HUDEP-2 (cell line): ENCODE results near the gene AAK1.
"Not testable (repeated sequence)": the region's sequence is repeated elsewhere in the genome, so short reads cannot be mapped to it uniquely, and the experiment has no call there.

Experiments used
- DNase-seq, 76 experiments: peaks; one replicate each; lab custom pipeline; 2025; ENCODE audit not compliant: unreplicated experiment in 76 of 76; lab: John Stamatoyannopoulos, UW

Gene AAK1

DNA sequence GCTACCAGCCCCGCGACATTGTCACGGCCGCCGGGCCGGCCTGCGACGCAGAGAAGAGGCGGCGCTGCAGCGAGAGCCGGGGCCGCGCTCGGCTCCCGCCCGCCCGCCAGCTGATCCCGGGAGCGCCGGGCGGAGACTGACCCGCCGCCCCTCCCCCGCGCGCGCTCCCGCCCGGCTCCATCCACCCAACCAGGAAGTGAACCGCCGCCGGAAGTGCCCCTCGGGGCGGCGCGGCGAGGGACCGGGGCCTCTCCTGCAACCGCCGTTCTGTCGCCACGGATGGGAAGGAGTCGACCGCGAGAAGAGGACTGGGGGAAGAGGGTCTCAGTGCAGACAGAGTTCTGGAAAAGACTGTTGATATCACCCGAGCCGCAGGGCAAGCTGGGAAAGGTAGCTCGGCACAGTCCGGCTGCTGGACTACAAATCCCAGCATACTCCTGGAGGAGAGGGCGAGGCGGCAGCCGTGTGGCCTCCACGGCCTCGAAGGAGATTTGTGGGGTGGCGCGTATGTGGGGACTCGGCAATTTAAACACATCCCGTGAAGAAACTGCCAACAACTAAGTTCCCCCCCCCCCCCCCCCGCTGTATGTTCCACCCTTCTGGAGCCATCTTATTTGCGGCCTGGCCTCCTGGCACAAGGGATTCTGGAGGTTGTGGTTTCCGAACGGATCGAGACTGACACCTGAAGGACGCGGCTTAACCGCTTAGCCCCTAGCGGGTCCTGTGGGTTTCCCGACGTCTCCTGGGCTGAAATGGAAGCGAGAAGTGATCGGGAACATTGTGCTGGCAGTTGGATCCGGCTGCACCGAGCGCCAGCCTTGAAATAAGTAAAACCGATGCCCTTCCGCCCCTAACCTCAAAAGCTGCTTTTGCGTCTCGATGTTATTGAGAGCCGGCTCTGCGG is at the start of gene AAK1:
AAK1 (minus strand) TSS at position 138 of the 904 bp plus-strand sequence. CDS start 699 bp downstream, outside the sequence.
- peak in 74 of 76 experiments; percentile 33 to 96 (median 78) for DNase-seq

- no peak for DNase-seq
Measured at GRCh38 chr2:69692424-69692823, 48.9 kb upstream of the AAK1 start.

DNA sequence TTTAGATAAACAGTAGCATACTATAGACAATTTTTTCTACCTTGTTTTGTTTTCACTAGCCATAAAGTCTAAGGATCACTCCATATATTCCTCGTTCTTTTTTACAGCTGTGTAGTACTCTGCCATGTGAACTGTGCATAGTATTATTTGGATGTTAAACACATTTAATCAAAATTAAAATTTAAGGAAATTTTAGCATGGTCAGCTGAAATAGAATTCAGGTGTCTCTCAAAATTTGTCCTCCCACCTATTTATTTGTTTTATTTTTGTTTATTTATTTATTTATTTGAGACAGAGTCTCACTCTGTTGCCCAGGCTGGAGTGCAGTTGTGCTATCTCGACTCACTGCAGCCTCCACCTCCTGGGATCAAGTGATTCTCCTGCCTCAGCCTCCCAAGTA is 46.4 kb upstream of the AAK1 start:
- no peak for DNase-seq

- no peak for DNase-seq
Measured at GRCh38 chr2:69689466-69689865, 45.9 kb upstream of the AAK1 start.

GRCh38 chr2:69687971-69688611 is 44.6 kb upstream of the AAK1 start:
- no peak for DNase-seq

GRCh38 chr2:69686813-69687212 is 43.3 kb upstream of the AAK1 start:
- no peak for DNase-seq

GRCh38 chr2:69685321-69686048 is 41.9 kb upstream of the AAK1 start:
- DNase-seq: no peak

- DNase-seq: no peak
Measured at GRCh38 chr2:69683170-69683971, 39.8 kb upstream of the AAK1 start.

GRCh38 chr2:69682525-69682924 is 39.0 kb upstream of the AAK1 start:
- DNase-seq: no peak

DNA sequence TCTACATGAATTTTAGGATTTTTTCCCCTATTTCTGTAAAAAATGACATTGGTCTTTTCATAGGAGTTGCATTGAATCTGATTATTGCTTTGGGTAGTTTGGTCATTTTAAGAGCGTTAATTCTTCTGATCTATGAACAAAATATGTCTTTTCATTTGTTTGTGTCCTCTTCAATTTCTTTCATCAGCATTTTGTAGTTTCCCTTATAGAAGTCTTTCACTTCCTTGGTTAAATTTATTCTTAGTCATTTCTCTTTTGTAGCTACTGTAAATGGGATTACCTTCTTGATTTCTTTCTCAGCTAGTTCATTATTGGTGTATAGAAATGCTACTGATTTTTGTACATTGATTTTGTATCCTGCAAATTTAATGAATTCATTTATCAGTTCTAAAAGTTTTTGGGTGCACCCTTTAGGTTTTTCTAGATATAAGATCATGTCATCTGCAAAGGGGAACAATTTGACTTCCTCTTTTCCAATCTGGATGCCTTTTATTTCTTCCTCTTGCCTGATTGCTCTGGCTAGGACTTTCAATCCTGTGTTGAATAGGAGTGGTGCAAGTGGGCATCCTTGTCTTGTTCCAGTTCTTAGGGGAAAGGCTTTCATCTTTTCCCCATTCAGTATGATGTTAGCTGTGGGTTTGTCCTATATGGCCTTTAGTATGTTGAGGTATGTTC is 36.6 kb upstream of the AAK1 start:
- DNase-seq: no peak

- no peak for DNase-seq
Measured at GRCh38 chr2:69677914-69678313, 34.4 kb upstream of the AAK1 start.

GRCh38 chr2:69676146-69676545 is 32.6 kb upstream of the AAK1 start:
- DNase-seq: no peak

DNA sequence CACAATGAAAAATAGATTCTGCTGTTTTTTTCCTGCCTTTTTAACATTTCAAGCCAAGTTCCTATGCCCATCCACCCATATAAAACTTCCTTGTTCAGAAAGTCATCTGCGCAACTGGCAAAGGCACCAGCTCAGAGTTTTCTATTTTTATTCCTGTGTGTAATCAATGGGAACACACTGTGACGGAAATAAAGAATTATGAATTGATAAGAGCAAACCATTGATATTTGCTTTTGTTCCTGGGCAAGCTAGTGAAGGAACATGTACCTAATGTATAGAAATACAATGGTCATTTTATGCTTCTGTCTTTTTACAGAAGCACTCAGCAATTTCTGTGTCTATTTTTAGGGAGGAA is 30.8 kb upstream of the AAK1 start:
- no peak for DNase-seq

DNA sequence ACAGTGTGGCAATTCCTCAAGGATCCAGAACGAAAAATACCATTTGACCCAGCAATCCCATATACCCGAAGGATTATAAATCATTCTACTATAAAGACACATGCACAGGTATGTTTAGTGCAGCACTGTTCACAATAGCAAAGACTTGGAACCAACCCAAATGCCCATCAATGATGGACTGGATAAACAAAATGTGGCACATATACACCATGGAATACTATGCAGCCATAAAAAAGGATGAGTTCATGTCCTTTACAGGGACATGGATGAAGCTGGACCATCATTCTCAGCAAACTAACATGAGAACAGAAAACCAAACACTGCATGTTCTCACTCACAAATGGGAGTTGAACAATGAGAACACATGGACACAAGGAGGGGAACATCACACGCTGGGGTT is 29.6 kb upstream of the AAK1 start:
- not testable (repeated sequence) for DNase-seq

DNA sequence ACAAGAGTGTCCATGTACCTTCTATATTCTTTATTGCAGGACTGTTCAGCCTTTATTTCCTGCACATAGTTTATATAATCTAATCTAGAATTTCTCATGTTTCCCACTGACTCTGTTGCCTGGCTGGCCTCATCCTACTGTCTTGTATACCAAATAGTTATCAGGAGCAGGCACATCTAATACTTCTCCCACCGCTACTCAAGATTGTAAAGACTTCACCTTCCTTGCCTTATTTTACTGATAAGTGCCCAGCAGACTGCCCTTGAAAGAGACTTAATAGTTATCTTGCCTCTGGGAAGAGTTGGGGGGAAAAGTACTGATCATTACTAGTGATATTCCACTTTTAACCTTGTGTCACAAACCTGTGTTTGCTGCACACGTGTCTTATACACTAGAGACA is 26.1 kb upstream of the AAK1 start:
- DNase-seq: no peak

DNA sequence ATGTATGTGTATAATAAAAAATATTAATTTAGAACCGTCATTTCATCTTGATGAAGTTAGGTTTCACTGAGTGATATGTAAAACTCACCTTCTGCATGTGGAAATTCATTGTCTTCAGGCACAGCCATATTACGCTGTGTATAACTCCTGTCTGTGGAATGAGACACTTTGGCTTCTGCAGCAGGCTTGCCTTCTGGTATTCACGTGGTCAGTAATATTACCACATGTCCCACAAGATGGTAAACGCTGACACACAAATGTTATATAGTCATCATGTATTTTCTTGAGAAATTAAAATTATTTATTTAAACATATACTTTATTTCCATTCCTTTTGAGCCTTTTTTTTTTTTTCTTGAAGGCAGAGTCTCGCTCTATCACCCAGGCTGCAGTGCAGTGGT is 25.1 kb upstream of the AAK1 start:
- DNase-seq: no peak

DNA sequence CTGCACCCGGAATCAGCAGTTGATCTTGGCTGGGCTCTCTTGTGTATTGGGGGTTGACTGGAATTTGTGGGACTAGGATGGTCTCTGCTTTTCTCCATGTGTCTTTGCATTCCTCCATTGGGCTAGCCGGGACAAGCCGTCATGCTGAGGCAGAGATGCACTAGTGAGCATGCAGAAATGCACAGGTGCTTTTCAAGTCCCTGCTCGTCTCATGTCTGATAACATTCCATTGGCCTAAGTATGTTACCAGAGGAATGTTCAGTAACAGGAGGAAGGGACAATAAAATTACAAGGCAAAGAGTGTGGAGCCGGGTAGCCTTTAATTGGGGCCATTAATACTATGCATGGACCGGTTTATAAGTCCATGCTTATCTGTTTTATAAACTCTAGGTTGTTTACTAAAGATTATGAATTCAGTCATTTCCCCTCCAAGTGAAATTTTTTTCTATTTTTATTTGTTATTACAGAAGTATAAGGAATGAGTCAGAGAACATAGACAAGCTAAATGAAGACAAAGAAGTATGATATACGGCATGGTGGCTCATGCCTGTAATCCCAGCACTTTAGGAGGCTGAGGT is 24.4 kb upstream of the AAK1 start:
- DNase-seq: no peak

GRCh38 chr2:69665152-69665551 is 21.6 kb upstream of the AAK1 start:
- DNase-seq: peak in 2 of 76 experiments; percentile 8 to 22

GRCh38 chr2:69663860-69664259 is 20.3 kb upstream of the AAK1 start:
- DNase-seq: no peak

DNA sequence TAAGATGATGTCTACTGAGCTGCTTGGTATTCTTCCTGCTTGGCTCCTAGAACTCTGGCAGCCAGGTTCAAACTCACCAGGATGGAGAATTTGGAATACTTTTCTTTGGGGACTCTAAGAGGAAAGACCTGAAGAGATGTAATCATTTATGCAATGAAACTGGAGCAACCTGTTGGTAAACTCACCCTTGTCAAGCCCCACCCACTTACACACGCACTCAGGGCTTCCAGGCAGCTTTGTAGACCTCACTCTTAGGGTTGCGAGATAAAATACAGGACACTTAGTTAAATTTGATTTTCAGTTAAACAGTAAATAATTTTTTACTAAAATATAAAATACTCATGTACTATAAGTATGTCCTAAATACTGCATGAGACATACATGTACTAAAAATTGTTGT is 19.0 kb upstream of the AAK1 start:
- not testable (repeated sequence) for DNase-seq
